ENCODE results near the gene GAB1. TPM values are rescaled to one million over a fixed set of nuclear protein-coding genes. Genes with fewer than 3 reads are reported as not detected.

The GAB1 gene
- total RNA-seq, 1 experiment from 2014 or later, result 15.3 TPM

- no peak overlapping the region for H4K5ac ChIP-seq (ENCODE audit: insufficient read length, low read depth, low read length)
- Mint-ChIP-seq H3K4me3 (no peak overlapping the region), H3K9me3 (peaks cover 2 to 9% of the 10 kb centered on the region in 2 experiments; a peak in 3 of 5 replicates), H3K27ac (no peak overlapping the region), H3K4me1 (peaks cover 35 to 39% of the 10 kb centered on the region in 2 experiments), H3K36me3 (ENCODE audit: insufficient read depth in 1 of 3, low read depth in 3 of 3) (peaks cover 8 to 18% (median 9%) of the 10 kb centered on the region in 3 experiments; a peak in 5 of 7 replicates), H3K27me3 (ENCODE audit: low read depth) (no peaks in the 10 kb centered on the region)
- H3K56ac ChIP-seq (ENCODE audit: insufficient read length, low read depth, low read length), result no peak overlapping the region
- H2AK5ac ChIP-seq (ENCODE audit: insufficient read length, low read length), result no peak overlapping the region
- H2AFZ ChIP-seq (ENCODE audit: low read length), result no peak overlapping the region
- no peaks in the 10 kb centered on the region for H3K27me3 ChIP-seq (ENCODE audit: insufficient read depth, low read length)
- H4K8ac ChIP-seq (replicated peaks; ENCODE audit: insufficient read length, low read depth, low read length), result no peak overlapping the region
- H2BK12ac ChIP-seq (ENCODE audit: insufficient read length, low read depth, low read length), result no peak overlapping the region
- no peaks in the 10 kb centered on the region for H3K9me3 ChIP-seq (ENCODE audit: control insufficient read depth, low read depth, low read length)
- H2BK120ac ChIP-seq (ENCODE audit: low read depth, low read length, poor library complexity, severe bottlenecking), result no peak overlapping the region
- no peak overlapping the region for H3K9ac ChIP-seq (ENCODE audit: extremely low read depth, insufficient read length, low read length)
- no peak overlapping the region for H3T11ph ChIP-seq (ENCODE audit: low read length)
- no peak overlapping the region for H2BK5ac ChIP-seq (ENCODE audit: insufficient read length, low read length)
- H4K20me1 ChIP-seq (ENCODE audit: control insufficient read depth, insufficient read depth, insufficient read length), result no peaks in the 10 kb centered on the region
- no peak for DNase-seq
- H3K23me2 ChIP-seq (ENCODE audit: insufficient read length, low read depth, low read length, poor library complexity, severe bottlenecking), result no peaks in the 10 kb centered on the region
- no peak overlapping the region for H2BK20ac ChIP-seq (ENCODE audit: low read depth, low read length, poor library complexity, severe bottlenecking)
- WGBS (ENCODE audit: extremely low coverage, insufficient read length, low lambda C conversion rate), result no CpG with 5 or more reads among the region's 3 CpGs
- H3K18ac ChIP-seq (ENCODE audit: insufficient read length, low read depth, low read length), result no peak overlapping the region
- H3K79me2 ChIP-seq (ENCODE audit: insufficient read depth, low read length), result no peaks in the 10 kb centered on the region
- H2BK15ac ChIP-seq (ENCODE audit: low read depth, low read length), result no peak overlapping the region
- no peak overlapping the region for H3K4me2 ChIP-seq (ENCODE audit: insufficient read depth, insufficient read length, low read length)
- no peak overlapping the region for H3K14ac ChIP-seq (ENCODE audit: insufficient read depth, low read length)
- H3K23ac ChIP-seq (ENCODE audit: insufficient read length, low read depth, low read length), result no peak overlapping the region
- TF ChIP-seq CTCF (conservative IDR thresholded peaks at IDR 0.05), result no peak
- no peaks in the 10 kb centered on the region for H3K79me1 ChIP-seq (ENCODE audit: insufficient read depth, low read depth, low read length, poor library complexity, severe bottlenecking)
- no peak overlapping the region for H4K91ac ChIP-seq (ENCODE audit: insufficient read length, low read depth, low read length)
- H3K4me1 ChIP-seq (ENCODE audit: insufficient read depth, low read length), result no peaks in the 10 kb centered on the region; the same call in 1 of the 2 replicates
- no peak overlapping the region for H3K27ac ChIP-seq (ENCODE audit: insufficient read length, low read depth, low read length)
- H3K4ac ChIP-seq (ENCODE audit: low read depth, low read length), result no peak overlapping the region
These were observed 37.6 kb downstream of the GAB1 start for GRCh38 chr4:143374255-143374654.
